Mucosa of stomach (tissue), 1 donor: ENCODE results near the gene PIP4K2C.
"Not testable (repeated sequence)": the region's sequence is repeated elsewhere in the genome, so short reads cannot be mapped to it uniquely, and the experiment has no call there.

Experiments
- H3K27me3 ChIP-seq: one replicate; pipeline ENCODE4 v1.7.0; 2013; ENCODE audit warnings: mild to moderate bottlenecking, low read length; ENCODE audit not compliant: control insufficient read depth, insufficient read depth
- H3K36me3 ChIP-seq: one replicate; pipeline ENCODE4 v1.7.0; 2013; ENCODE audit warnings: low read length; ENCODE audit not compliant: control insufficient read depth, insufficient read depth
- H3K4me1 ChIP-seq: one replicate; pipeline ENCODE4 v1.7.0; 2013; ENCODE audit warnings: mild to moderate bottlenecking, low read length; ENCODE audit not compliant: control insufficient read depth, insufficient read depth
- H3K4me3 ChIP-seq: one replicate; pipeline ENCODE4 v1.7.0; 2013; ENCODE audit warnings: low read length
- H3K9ac ChIP-seq: one replicate; pipeline ENCODE4 v1.7.0; 2013; ENCODE audit warnings: mild to moderate bottlenecking, low read length, moderate library complexity
- H3K9me3 ChIP-seq: one replicate; pipeline ENCODE4 v1.7.0; 2013; ENCODE audit warnings: mild to moderate bottlenecking, low read length, moderate library complexity; ENCODE audit not compliant: control insufficient read depth
- donor health status: Pancreatic carcinoma.

Gene PIP4K2C

DNA sequence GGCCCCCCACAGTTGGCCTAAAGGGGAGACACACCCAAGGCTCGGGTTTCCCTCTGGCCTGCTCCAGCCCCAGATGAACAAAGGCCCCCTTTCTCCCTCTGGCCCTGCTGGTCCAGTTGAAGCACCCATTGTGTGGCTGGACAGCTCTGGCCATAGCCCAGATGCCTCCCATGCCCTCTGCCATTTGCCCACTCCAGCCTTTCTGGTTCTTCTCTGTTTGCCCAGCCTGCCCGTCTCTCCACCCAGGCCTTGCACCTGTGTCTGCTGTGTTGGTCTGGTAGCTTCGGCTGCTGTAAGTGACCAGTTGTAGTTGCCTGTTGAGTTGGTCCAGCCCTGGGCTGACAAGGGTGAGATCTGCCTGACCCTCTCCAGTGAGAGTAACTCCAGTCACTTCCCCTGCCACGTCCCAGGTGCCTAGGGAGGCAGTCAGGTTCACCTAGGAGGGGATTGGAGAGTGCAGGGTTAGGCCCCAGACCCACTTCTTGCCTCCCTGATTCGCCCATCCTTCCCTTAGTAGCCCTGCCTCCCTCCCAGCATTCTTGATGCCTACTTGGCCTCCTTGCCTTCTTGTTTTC, 39.0 kb downstream of the PIP4K2C start:
- Histone ChIP-seq H3K27me3 (peaks cover 89% of the 10 kb centered on the region), H3K36me3 (no peaks in the 10 kb centered on the region)

DNA sequence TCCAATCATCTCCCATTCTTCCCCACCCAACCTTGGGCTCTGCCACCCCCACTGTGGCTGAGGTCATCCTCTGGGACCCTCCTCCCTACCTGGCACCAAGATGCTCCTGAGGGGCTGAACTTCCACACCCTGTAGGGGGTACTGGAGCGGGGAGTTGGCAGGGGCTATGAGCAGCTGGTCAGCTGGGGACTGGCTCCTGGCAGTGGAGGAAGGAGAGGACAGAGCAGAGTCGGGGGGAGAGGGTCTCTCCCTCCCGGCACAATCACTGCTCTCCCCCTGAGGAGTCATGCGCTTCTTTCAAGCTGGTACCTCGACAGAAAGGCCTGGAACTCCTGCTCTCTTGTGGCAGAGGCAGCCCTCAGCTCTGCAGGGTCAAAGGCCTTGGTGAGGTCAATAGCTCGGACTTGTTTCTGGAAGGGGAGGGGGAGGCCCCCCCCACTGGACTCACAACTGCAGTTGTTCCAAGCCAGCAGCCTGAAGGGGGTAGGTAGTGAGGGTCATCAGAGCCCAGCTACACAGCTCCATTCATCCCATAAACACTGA, 40.0 kb downstream of the PIP4K2C start:
- H3K9ac ChIP-seq, result no peak overlapping the region
- peaks cover 17% of the 10 kb centered on the region for H3K4me1 ChIP-seq
- H3K36me3 ChIP-seq, result no peaks in the 10 kb centered on the region
- H3K9me3 ChIP-seq, result no peaks in the 10 kb centered on the region
- H3K4me3 ChIP-seq, result no peak overlapping the region
- H3K27me3 ChIP-seq, result peaks cover 81% of the 10 kb centered on the region

More for the DNA sequence above, 39.0 kb downstream of the PIP4K2C start:
- Histone ChIP-seq H3K9me3 (no peaks in the 10 kb centered on the region), H3K9ac (no peak overlapping the region), H3K4me3 (no peak overlapping the region), H3K4me1 (peaks cover 17% of the 10 kb centered on the region)

DNA sequence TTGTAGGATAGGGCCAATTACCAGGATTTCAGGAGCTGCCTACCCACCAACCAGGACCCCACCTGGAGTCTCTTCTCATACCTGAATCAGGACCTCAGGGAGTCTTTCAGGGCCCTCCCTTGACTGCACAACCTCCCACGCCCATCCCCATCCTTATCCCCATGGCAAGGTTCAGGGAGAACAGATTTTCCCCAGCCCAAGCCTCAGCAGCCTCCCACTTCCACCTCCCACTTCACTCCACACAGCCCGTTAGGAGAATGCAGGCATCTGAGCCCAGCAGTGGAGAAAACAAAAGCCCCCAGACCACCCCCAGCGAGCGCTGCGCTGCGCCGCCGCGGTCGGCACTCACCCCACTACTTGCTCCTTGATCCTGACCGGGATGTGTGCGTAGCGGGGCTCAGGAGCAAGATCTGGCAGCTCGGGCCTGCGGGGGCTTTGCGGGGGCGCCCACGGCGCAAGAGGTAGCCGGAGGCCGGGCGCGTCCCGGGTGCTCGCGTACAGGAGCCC, 40.6 kb downstream of the PIP4K2C start:
- Histone ChIP-seq H3K36me3 (no peaks in the 10 kb centered on the region), H3K9ac (no peak overlapping the region), H3K9me3 (no peaks in the 10 kb centered on the region), H3K4me1 (peaks cover 17% of the 10 kb centered on the region), H3K4me3 (no peak overlapping the region), H3K27me3 (peaks cover 74% of the 10 kb centered on the region)

DNA sequence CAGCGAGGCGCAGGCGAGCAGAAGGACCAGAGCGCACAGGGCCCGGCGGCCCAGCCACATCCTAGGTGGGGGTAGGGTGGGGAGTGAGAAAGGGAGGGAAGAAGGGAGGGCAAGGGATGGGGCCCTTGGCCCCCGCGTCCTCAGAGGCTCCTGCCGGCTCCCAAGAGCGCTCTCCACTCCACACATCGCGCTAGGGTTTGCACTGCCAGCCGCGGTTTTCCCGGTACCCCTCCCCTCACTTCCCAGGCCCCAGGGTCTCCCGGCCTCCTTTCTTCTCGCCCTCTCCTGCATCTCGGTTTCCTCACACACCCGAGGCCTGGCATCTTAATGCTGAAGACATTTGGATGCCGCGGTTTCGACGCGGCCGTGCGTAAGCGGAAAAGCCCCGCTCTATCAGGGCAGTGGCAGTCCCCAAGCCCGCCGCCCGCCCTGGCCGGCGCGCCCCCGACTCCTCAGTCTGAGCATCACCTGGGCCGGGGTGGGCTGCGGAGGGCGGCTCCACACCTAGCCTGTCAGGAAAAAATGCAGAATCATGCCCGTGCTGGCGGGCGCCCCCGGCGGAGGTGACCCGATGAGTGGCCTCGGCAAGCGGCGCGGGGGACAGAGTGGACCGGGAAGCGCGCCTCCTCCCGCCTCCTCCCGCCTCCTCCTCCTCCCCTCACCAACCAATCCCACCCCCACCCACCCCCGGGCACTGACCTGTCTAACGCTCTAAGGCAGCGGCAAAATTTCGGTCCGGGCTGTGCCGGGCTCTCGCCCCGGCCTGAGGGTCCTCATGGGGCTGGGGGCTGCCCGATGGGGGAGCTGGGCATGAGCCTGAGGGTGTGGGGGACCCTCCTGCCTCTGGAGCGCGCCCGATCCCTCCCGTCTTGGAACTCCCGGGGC, 41.3 kb downstream of the PIP4K2C start:
- H3K4me1 ChIP-seq, result peaks cover 17% of the 10 kb centered on the region
- H3K9me3 ChIP-seq, result no peaks in the 10 kb centered on the region
- no peak overlapping the region for H3K4me3 ChIP-seq
- H3K9ac ChIP-seq, result no peak overlapping the region
- H3K36me3 ChIP-seq, result no peaks in the 10 kb centered on the region
- peaks cover 68% of the 10 kb centered on the region for H3K27me3 ChIP-seq

DNA sequence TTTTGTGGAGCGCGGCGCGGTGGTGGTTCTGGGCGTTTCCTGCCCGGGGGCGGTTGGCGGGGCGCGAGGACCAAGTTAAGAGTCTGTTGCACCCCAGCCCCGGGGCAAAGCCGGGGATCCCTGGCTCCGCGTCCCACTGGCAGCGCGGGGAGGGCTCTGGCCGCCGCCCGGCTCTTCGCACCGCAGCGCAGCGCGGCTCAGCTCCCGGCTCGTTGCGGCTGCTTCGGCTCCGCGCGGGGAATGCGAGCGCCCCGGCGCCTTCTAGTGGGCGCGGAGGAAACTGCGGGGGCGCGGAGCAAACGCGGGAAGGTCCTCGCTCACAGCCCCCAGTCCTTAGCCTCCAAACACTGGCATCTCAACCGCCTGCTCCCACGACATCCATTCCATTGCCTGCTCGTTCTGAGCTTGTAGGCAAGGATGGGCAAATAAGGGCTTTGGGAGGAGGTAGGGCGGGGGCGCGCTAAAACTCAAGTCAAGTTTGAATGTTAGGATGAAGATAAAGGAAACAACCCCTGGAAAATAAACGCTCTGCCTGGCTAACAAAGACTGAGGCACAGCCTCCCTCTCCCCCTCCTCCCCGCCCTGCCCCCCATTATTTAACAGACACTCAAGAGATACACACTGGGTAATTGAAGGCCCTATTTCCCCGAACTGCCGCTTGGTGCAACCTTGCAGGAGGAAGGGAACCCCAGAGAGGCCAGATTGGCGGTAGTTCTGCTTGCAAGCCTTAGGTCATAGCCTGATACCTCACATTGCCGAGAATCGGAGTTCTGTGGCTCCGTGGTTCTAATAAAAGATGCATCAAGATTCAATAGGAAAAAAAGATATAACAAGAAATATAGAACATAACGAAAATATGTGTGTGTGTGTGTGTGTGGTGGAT, 42.2 kb downstream of the PIP4K2C start, which contains the start of gene B4GALNT1:
Gene B4GALNT1, minus strand, starts transcription at position 244 of the 883 bp plus-strand sequence. CDS start 1,069 bp downstream, outside the sequence.
- peaks cover 60% of the 10 kb centered on the region for H3K27me3 ChIP-seq
- peaks cover 12% of the 10 kb centered on the region for H3K4me1 ChIP-seq
- no peak within 1 kb of the TSS for H3K9ac ChIP-seq
- H3K9me3 ChIP-seq, result no peaks in the 10 kb centered on the region
- H3K36me3 ChIP-seq, result no peaks in the 10 kb centered on the region
- no peak within 1 kb of the TSS for H3K4me3 ChIP-seq

DNA sequence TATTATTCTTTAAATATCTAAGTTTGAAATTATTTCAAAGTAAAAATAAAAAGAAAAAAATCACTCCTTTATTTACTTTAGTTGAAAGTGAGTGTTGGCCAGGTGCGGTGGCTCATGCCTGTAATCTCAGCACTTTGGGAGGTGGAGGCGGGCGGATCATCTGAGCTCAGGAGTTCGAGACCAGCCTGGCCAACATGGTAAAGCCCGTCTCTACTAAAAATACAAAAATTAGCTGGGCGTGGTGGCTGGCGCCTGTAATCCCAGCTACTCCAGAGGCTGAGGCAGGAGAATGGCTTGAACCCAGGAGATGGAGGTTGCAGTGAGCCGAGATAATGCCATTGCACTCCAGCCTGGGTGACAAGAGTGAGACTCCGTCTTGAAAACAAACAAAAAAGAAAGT, 45.7 kb downstream of the PIP4K2C start:
- H3K36me3 ChIP-seq, H3K4me3 ChIP-seq, H3K9ac ChIP-seq, H3K9me3 ChIP-seq: not testable (repeated sequence)
- Histone ChIP-seq H3K27me3 (peaks cover 37% of the 10 kb centered on the region), H3K4me1 (peaks cover 12% of the 10 kb centered on the region)

DNA sequence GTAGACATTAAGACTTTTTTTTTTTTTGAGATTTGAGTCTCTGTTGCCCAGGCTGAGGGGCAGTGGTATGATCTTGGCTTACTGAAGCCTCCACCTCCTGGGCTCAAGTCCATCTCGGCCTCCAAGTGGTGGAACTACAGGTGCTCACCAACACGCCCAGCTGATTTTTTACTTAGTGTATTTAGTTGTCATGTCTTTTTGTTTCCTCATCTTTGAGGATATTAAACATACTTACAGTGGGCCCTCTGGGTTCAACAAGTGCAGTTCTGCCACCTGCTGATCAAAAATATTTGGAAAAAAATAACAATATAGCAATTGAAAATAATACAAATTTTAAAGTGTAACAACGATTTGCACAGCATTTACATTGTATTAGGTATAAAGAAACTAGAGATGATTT, 46.4 kb downstream of the PIP4K2C start:
- Histone ChIP-seq H3K9me3 (no peaks in the 10 kb centered on the region), H3K36me3 (no peaks in the 10 kb centered on the region), H3K4me1 (peaks cover 8% of the 10 kb centered on the region), H3K27me3 (peaks cover 31% of the 10 kb centered on the region), H3K4me3 (no peak overlapping the region), H3K9ac (no peak overlapping the region)

DNA sequence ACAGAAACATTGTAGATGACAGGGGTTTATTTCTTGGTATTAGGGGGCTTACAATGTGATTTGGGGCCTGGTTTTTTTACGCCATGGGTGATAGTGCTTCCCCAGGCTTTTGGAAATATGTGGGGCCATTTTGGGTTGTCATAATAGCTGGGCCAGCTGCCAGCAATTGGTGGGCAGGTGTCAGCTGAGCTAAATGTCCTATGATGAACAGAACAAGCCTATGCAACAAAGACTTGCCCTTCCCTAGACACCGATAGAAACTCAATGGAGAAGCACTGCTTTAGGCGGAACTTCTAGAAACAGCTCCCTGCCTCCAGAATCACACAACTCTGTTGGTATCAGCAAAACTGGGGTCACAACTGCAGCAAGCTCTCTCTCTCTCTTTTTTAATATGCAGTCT, 47.1 kb downstream of the PIP4K2C start:
- Histone ChIP-seq H3K36me3 (no peaks in the 10 kb centered on the region), H3K9me3 (no peaks in the 10 kb centered on the region), H3K4me3 (no peak overlapping the region), H3K4me1 (peaks cover 3% of the 10 kb centered on the region), H3K9ac (no peak overlapping the region), H3K27me3 (peaks cover 25% of the 10 kb centered on the region)

DNA sequence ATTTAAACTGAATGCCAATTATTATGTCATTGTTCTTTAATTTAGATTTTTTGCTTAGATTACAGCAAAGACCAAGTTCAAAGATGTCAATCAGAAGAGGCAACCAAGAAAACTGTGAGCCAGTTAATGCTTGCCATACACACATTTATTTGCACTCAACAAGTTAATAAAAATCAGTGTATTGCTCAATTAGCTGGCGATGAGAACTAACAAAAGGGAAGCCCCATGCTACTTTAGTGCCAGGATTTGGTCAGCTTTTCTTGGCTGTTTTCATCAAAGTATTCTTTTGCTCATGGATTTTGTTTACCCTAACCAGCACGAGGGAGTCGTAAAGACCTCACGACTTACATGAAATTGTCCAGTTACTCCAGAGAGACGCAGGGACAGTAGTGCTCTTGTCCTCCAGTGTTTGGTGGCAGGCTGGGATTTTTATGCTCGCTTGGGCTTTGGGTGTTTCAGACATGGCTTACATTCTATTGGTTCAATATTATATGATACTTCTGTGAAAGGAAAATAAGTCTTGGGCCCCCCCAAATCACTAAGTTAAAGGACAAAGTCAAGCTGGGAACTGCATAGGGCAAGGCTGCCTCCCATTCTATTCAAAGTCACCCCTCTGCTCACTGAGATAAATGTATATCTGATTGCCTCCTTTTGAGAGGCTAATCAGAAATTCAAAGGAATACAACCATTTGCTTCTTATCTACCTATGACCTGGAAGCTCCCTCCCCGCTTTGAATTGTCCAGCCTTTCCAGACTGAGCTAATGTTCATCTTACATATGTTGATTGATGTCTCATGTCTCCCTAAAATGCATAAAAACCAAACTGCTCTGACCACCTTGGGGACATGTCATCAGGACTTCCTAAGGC, 49.4 kb downstream of the PIP4K2C start:
- H3K27me3 ChIP-seq, result peaks cover 10% of the 10 kb centered on the region
- no peaks in the 10 kb centered on the region for H3K4me1 ChIP-seq
- H3K9ac ChIP-seq, result no peak overlapping the region
- H3K4me3 ChIP-seq, result no peak overlapping the region
- H3K9me3 ChIP-seq, result no peaks in the 10 kb centered on the region
- no peaks in the 10 kb centered on the region for H3K36me3 ChIP-seq

DNA sequence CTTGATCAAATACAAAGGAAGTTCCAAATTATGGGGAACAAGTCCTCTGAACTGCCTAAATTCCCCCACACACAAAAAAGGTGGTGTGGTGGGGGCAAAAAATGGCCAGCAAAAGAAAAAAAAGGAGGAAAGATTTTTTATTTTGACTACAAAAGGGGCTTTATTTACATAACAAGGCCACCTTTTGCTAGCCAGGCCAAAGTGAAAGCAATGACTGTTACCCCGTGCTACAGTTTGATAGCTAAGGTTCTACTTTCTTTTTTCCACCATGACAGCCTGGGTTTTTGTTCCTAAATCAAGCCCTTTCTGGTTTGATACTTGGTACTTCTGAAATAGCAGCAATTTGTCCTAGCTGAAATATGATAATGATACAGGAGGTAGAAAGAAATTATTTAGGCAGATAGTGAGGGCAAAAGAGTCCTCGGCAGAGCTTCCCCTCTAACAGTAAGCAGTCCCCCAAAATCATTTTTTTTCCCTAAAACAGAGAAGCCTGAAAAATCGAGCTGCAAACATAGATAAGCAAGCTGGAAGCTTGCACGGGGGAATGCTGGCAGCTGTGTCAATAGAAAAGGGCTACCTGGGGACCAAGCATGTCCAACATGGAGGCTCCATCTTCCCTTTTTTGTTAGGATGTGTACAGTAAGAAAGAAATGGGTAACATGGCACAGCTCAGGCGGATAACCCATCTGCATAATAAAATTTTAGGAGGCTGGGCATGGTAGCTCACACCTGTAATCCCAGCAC, 50.9 kb downstream of the PIP4K2C start:
- no peaks in the 10 kb centered on the region for H3K36me3 ChIP-seq
- no peaks in the 10 kb centered on the region for H3K9me3 ChIP-seq
- H3K4me3 ChIP-seq, result no peak overlapping the region
- peaks cover 10% of the 10 kb centered on the region for H3K27me3 ChIP-seq
- H3K4me1 ChIP-seq, result no peaks in the 10 kb centered on the region
- no peak overlapping the region for H3K9ac ChIP-seq
